Ectodermal cell (in vitro differentiated cells): ENCODE measurements around the gene PDLIM7.

ENCODE experiments used
- H3K27ac ChIP-seq: 2 replicates; pipeline ENCODE4 v1.7.0; 2013; ENCODE audit warnings: mild to moderate bottlenecking, low read depth, low read length; ENCODE audit not compliant: insufficient read depth, poor library complexity, severe bottlenecking
- H3K27me3 ChIP-seq: 2 replicates; pipeline ENCODE4 v1.7.0; 2013; ENCODE audit warnings: mild to moderate bottlenecking, low read length; ENCODE audit not compliant: insufficient read depth, control insufficient read depth, poor library complexity, severe bottlenecking
- H3K36me3 ChIP-seq: one replicate; pipeline ENCODE4 v1.7.0; 2013; ENCODE audit warnings: low read length; ENCODE audit not compliant: control insufficient read depth, insufficient read depth
- H3K4me1 ChIP-seq: one replicate; pipeline ENCODE4 v1.7.0; 2013; ENCODE audit warnings: low read length; ENCODE audit not compliant: control insufficient read depth, insufficient read depth
- H3K4me3 ChIP-seq: 2 replicates; pipeline ENCODE4 v1.7.0; 2013; ENCODE audit warnings: low read depth, low read length, control low read depth; ENCODE audit not compliant: insufficient read depth
- H3K9me3 ChIP-seq: 2 replicates; pipeline ENCODE4 v1.7.0; 2013; ENCODE audit warnings: mild to moderate bottlenecking, low read length, moderate library complexity; ENCODE audit not compliant: control insufficient read depth
- WGBS, 2 experiments: methylation state at CpG; one replicate each; pipeline ENCODE4 v1.1.7; 2013; ENCODE audit warnings: missing lambda C conversion rate in 2 of 2; 5-methylcytosine and 5-hydroxymethylcytosine counted together

PDLIM7 gene

DNA sequence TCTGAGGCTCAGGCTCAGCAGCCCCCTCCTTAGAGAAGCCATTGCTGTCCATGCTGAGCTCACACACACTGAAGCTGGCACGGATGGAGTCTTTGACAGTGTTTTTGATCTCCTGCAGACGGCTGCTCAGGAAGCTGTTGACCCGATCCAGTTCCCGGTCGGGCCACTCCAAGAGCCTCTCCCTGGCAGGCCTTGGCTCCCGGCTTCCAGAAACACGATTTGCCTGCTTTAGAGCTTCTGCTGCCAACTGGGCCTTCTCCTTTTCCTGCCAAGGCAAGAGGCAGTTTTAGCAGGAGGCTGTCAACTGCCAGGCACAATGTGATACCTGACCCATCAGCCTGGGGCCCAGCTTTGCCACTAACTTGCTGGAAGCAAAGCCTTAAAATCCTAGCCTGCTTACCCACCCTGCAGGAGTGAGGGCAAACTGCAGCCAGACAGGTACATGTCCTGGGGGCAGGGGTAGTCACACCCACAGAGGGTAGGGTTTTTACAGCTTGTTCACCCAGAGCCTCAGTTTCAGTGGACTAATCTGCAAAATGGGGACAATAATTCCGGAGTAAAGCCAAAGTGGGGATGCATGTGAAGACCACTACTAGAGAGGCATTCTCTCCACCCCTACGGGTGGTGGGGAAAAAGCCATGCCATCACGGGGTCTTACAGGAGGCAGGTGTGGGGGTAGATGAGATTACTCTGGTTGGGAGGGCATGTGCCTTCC is 27.7 kb upstream of the PDLIM7 start:
- H3K27me3 ChIP-seq, result no peaks in the 10 kb centered on the region
- H3K4me3 ChIP-seq, result no peak overlapping the region
- peaks cover 46% of the 10 kb centered on the region for H3K36me3 ChIP-seq
- H3K27ac ChIP-seq, result no peak overlapping the region
- no peaks in the 10 kb centered on the region for H3K9me3 ChIP-seq
- H3K4me1 ChIP-seq, result no peaks in the 10 kb centered on the region
- WGBS, 2 experiments, result 95 to 96% methylated on average over 10 of the region's 10 CpGs

DNA sequence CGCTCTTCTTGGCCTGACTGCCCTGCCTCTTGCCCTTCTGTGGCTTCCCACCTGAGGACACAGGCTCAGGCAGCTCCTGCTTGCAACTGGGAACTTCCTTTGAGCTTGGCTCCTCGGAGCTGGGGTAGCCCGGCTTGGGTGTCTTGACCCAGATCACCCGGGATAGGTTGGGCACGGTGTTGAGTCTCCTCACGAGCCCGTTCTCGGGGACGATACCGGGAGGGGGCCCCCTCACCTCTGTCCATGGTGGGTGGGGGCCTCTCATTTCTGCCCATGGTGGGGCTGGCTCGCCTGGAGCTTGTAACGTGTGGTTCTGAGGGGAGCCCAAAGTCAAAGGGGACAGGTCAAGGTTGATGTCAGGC is 27.1 kb upstream of the PDLIM7 start:
- 96 to 98% methylated on average over 12 of the region's 12 CpGs for WGBS, 2 experiments

DNA sequence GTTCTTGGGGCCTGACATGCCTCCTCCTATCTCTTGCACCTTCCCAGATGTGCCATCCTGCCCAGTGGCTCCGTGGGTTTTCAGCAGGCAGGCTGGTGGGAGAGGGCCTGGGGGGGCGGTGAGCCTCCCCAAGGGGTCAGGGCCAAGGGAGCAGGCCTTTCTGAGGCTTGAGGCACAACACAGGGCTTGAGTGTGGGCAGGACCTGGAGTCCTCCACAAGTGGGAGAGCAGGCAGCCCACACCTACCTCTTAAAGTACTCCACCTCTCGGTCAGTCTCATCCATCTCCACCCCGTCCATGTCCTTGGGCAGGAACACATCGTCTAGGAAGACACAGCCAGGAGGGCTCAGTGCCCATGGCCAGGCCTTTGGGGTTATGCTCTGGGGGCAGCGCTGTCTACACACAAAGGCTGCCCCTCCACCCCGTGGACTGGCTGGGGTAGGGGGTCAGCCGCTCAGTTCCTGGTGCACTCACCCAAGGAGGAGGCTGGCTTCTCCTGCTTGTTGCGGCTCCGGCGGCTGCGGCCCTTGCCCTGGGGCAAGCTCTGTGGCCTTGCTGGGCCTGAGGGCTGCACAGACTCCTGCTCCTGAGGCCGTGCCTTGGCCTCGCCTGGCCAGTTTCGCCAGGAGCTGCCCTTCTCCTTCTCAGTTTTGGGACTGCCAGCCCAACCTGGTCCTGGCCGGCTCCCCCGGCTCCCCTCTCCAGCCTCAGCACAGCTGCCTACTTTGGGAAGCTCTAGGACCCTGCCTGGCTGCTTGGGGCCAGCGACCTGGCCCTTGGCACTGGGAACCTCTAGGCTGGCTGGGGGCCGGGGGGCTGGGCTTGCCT is 26.5 kb upstream of the PDLIM7 start:
- no peak overlapping the region for H3K4me3 ChIP-seq
- no peaks in the 10 kb centered on the region for H3K9me3 ChIP-seq
- no peaks in the 10 kb centered on the region for H3K4me1 ChIP-seq
- no peak overlapping the region for H3K27ac ChIP-seq
- peaks cover 41% of the 10 kb centered on the region for H3K36me3 ChIP-seq
- H3K27me3 ChIP-seq, result no peaks in the 10 kb centered on the region
- WGBS, 2 experiments, result 94 to 95% methylated on average over 19 of the region's 19 CpGs

More for the DNA sequence above, 27.1 kb upstream of the PDLIM7 start:
- no peak overlapping the region for H3K4me3 ChIP-seq
- no peak overlapping the region for H3K27ac ChIP-seq
- no peaks in the 10 kb centered on the region for H3K4me1 ChIP-seq
- no peaks in the 10 kb centered on the region for H3K9me3 ChIP-seq
- H3K27me3 ChIP-seq, result no peaks in the 10 kb centered on the region
- peaks cover 41% of the 10 kb centered on the region for H3K36me3 ChIP-seq

DNA sequence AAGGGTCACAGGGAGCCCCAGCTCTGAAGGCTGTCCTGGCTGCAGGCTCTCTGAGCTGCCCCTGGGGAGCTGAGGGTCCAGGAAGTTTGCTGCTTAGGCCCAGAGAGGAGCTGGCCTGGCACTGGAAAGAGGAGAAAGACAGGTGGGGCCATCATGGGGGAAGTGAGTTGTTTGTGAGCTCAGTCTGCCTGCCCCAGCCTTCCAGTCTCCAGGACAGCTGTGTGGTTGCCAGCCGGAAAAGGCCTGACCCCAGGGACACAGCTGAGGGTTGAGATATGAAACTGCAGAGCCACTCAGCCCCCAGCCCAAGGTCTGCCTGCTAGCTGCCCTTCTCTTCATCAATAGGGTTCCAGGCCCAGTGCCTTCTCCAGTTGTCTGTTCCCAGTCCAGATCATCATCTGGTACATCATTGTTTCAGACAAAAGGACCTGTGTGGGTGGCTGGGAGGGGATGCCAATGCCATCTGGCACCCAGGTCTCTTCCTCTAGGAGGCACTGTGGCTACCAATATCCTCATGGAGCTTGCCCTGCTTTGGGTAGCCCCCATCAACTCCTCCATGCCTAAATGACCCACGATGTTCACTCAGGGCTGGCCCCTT is 23.6 kb upstream of the PDLIM7 start:
- H3K27me3 ChIP-seq, result no peaks in the 10 kb centered on the region
- H3K36me3 ChIP-seq, result peaks cover 26% of the 10 kb centered on the region
- H3K9me3 ChIP-seq, result no peaks in the 10 kb centered on the region
- peaks cover under 1% of the 10 kb centered on the region for H3K4me1 ChIP-seq
- no peak overlapping the region for H3K4me3 ChIP-seq
- 91 to 93% methylated on average over 2 of the region's 2 CpGs for WGBS, 2 experiments
- H3K27ac ChIP-seq, result no peak overlapping the region

DNA sequence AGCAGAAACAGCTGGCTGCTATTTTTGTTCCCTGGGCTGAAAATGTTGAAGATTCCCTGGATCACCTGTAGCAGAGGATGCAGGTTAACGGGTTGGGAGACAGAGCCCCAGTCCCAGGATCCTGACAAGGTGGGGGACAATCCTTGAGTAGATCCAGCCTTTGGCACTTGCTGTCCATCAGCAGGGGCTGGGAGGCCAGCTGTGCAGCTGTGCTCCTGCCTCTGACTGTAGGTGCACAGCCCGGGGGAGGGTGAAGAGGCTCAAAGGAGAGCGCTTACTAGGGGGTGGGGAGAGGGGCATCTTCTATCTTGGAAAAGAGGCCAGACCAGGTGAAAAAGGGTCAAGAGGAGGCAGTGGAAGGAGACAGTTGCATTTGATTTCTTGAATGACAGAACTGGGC is 22.9 kb upstream of the PDLIM7 start:
- H3K27me3 ChIP-seq, result no peaks in the 10 kb centered on the region
- WGBS, 2 experiments, result 92 to 93% methylated on average over 3 of the region's 3 CpGs
- H3K9me3 ChIP-seq, result no peaks in the 10 kb centered on the region
- H3K36me3 ChIP-seq, result peaks cover 24% of the 10 kb centered on the region
- H3K4me3 ChIP-seq, result no peak overlapping the region
- H3K27ac ChIP-seq, result no peak overlapping the region
- H3K4me1 ChIP-seq, result peaks cover 5% of the 10 kb centered on the region

DNA sequence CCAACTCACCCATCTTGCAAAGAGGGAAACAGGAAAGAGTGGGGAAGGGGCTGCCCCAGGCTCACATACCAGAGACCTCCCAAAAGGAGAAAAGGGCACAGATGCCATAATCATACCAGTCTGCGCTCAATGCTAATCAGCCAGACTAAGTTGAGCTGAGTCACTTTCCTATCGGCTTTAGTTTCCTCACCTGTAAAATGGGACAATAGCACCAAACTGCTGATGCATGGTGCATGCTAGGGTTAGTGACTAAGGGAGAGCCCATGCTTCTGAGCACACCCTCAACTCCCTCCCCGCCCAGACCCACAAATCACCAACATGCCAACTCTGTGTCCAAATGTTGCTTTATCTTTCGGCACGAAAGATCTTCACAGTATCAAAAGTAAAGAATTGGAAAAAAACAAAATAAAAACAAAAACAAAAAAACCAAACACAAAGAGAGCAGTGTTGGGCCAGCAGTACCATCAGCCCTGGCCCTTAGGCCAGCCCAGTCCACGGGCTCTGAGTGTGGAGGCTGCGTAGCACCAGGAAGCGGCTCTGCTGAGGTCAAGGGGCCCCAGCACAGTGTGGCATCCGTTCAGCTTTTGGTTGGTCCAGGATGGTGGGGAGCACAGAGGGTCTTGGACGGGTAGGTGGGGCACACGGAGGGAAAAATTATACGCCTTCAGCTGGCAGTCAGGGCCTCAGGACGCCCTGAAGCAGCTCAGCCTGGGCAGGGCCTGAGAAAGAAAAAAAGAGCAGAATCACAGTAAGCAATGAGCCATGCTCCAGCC is 22.2 kb upstream of the PDLIM7 start:
- Histone ChIP-seq H3K9me3 (no peaks in the 10 kb centered on the region), H3K36me3 (peaks cover 28% of the 10 kb centered on the region), H3K4me1 (peaks cover 5% of the 10 kb centered on the region), H3K27me3 (no peaks in the 10 kb centered on the region), H3K27ac (no peak overlapping the region), H3K4me3 (no peak overlapping the region)
- WGBS, 2 experiments, result 81 to 85% methylated on average over 13 of the region's 13 CpGs

DNA sequence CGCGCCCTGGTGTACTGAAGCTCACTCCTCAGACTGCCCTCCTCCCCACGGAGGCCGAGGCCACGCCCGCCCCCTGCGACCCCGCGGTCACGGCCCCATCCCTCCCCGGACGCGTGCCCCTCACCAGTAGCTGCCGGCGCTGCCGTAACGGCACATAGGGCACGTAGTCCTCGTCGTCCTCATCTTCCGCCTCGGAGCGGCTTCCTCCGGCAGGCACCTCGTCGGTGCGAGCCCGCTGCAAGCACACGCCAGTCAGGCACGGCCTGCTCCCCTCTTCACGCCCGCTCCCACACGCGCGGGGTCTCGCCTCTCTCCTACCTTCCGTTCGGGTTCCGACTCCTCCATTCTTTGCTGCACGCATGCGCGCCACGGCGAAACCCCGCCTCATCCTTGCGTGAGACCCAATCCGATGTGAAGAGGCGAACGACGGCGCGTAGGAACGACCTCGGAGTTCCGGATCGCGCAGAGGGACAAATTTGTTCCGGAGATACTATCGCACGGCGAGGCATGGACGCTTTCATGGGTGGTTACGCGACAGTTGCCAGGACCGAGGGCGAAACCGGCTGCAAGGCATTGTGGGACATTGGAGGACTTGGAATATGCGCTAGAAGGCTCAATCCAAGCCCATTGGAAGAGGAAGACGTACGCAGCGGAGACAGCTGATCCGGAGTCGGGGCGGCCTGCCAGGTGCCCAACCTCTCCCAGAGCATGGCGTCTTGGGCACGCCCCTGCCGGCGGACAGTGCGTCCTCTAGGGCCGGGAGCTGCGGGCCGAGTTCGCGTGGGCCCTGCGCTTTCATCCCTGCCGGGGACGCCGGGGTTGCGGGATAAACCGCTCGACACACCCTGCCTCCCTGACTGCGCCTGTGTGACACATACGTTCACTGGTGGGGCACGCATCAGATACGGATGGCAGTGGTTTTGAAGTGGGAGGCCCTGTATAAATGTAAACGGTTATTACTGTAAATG is 19.5 kb upstream of the PDLIM7 start, which contains the start of gene DDX41:
TSS of gene DDX41 (minus strand) at position 361 of the 968 bp plus-strand sequence. CDS start at position 345, 16 bp downstream.
- no peaks in the 10 kb centered on the region for H3K27me3 ChIP-seq
- peaks cover 5% of the 10 kb centered on the region for H3K4me1 ChIP-seq
- peak within 1 kb of the TSS; percentile 60 for H3K4me3 ChIP-seq
- 0% methylated on average over 96 of the region's 96 CpGs for WGBS, 2 experiments
- H3K27ac ChIP-seq, result peak within 1 kb of the TSS; percentile 82
- no peaks in the 10 kb centered on the region for H3K9me3 ChIP-seq
- peaks cover 32% of the 10 kb centered on the region for H3K36me3 ChIP-seq

DNA sequence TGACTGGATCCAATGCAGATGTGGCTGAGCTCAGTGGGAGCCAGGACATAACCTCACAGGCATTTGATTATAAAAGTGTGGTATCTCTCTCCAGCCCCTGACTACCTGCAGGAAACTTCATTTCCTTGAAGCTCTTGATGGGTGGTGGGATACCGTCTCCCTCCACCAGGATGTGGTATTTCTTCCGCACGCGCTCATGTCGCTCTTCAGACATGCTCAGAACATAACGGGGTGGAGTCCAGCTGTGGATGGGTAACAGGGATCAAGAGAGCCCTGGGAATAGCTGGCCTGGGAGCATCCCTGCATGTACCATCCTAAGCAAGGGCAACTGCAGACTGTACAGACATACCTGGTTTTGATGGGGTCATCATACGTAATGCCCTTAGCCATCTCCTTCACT is 18.2 kb upstream of the PDLIM7 start:
- peaks cover 33% of the 10 kb centered on the region for H3K36me3 ChIP-seq
- H3K27me3 ChIP-seq, result no peaks in the 10 kb centered on the region

DNA sequence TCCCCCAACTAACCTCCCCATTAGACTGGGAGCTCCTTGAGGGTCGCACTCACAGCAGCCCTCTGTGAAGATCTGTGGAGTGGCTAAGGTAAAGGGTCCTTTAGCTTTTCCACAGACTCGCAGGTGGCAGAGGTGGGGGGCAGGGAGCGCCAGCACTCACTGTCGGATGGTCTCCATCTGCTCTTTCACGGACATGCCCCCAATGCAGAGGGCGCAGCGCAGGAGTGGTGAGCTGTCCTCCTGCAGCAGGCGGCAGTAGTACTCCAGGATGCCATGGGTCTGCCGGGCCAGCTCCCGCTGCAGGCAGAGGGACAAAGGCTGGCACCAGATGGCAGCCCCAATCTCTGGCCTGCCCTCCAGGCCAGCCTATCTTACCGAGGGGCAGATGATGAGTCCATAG is 17.1 kb upstream of the PDLIM7 start:
- H3K36me3 ChIP-seq, result peaks cover 33% of the 10 kb centered on the region
- H3K9me3 ChIP-seq, result no peaks in the 10 kb centered on the region
- WGBS, 2 experiments, result 97 to 98% methylated on average over 11 of the region's 11 CpGs

More for the DNA sequence above, 18.2 kb upstream of the PDLIM7 start:
- WGBS, 2 experiments, result 94 to 95% methylated on average over 7 of the region's 7 CpGs
- Histone ChIP-seq H3K4me3 (peak overlapping the region; percentile 60), H3K27ac (no peak overlapping the region), H3K9me3 (no peaks in the 10 kb centered on the region), H3K4me1 (peaks cover 5% of the 10 kb centered on the region)

More for the DNA sequence above, 17.1 kb upstream of the PDLIM7 start:
- peaks cover 5% of the 10 kb centered on the region for H3K4me1 ChIP-seq
- H3K27me3 ChIP-seq, result no peaks in the 10 kb centered on the region
- no peak overlapping the region for H3K4me3 ChIP-seq
- H3K27ac ChIP-seq, result no peak overlapping the region
